Measurements from ENCODE around the gene MYL9.

DNA sequence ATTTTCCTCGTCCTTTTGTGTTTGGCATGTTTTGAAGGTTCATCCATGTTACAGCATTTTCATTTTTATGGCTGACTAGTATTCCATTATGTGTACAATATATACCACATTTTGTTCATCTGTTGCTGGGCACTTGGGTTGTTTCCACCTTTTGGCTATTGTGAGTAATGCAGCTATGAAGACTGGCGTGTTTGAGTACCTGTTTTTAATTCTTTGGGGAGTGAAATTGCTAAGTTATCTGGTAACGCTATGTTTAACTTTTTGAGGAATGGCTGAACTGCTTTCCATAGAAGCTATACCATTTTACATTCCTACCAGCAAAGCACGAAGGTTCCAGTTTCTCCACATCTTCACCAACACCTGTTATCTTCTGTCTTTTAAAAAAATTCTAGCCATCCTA, 37.0 kb upstream of the MYL9 start:
- TF ChIP-seq, protein P1, sequence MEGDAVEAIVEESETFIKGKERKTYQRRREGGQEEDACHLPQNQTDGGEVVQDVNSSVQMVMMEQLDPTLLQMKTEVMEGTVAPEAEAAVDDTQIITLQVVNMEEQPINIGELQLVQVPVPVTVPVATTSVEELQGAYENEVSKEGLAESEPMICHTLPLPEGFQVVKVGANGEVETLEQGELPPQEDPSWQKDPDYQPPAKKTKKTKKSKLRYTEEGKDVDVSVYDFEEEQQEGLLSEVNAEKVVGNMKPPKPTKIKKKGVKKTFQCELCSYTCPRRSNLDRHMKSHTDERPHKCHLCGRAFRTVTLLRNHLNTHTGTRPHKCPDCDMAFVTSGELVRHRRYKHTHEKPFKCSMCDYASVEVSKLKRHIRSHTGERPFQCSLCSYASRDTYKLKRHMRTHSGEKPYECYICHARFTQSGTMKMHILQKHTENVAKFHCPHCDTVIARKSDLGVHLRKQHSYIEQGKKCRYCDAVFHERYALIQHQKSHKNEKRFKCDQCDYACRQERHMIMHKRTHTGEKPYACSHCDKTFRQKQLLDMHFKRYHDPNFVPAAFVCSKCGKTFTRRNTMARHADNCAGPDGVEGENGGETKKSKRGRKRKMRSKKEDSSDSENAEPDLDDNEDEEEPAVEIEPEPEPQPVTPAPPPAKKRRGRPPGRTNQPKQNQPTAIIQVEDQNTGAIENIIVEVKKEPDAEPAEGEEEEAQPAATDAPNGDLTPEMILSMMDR (IDR thresholded peaks at IDR 0.05): peak in 1 of 3 experiments; percentile 12
- no peak for TF ChIP-seq POLR2AphosphoS5 (IDR thresholded peaks at IDR 0.05)
- TF ChIP-seq POLR2A (IDR thresholded peaks at IDR 0.05; ENCODE audit: low read depth): no peak
